A549 treated with Mapracorat at 1 μM for 4 hours (cell line): Measurements from ENCODE around the gene GSTM4. TPM values are rescaled to one million over a fixed set of nuclear protein-coding genes. Genes with fewer than 3 reads are reported as not detected.

Source experiments
- total RNA-seq: library from RNA; stranded (reverse); fragments of 200-300 nt; extraction: Qiagen RNA extraction; gene quantifications from 5 replicates; pipeline ENCODE4 v1.2.3, GENCODE V29; 2022

Gene GSTM4
- total RNA-seq = 8.6 to 11.1 TPM (median 9.3 TPM) in 5 replicates

GRCh38 chr1:109655615-109656519, at the start of gene GSTM4:
Gene GSTM4 (plus strand): TSS chr1:109656099. CDS start chr1:109656390, 291 bp downstream.

GRCh38 chr1:109619576-109620400, 36.1 kb upstream of the GSTM4 start, which contains the start of the genes AMPD2 and GNAT2:
Gene AMPD2 (plus strand): TSS chr1:109619837. CDS start chr1:109621176, 1,339 bp downstream.
Gene GNAT2 (minus strand): TSS chr1:109619616. CDS start chr1:109612870, 6,746 bp downstream.

GRCh38 chr1:109667452-109668122, 11.7 kb downstream of the GSTM4 start, which contains the start of gene GSTM2:
Gene GSTM2 (plus strand): TSS chr1:109668057. CDS start chr1:109668116, 59 bp downstream.

GRCh38 chr1:109687641-109688499, 32.0 kb downstream of the GSTM4 start, which contains the start of gene GSTM1:
Gene GSTM1 (plus strand): TSS chr1:109687817. CDS start chr1:109687874, 57 bp downstream.

Other genes with a start within 250 kb of the GSTM4 start
- gene PSMA5, start 229.7 kb upstream of the GSTM4 start, total RNA-seq = 100 to 117 TPM (median 108 TPM) in 5 replicates
- gene SYPL2, start 189.6 kb upstream of the GSTM4 start, total RNA-seq = 0.06 to 0.13 TPM (median 0.10 TPM) in 4 of 5 replicates, not detected in the other
- 1.9 to 2.8 TPM (median 2.3 TPM) in 5 replicates for gene ATXN7L2, start 172.2 kb upstream of the GSTM4 start, total RNA-seq
- gene CYB561D1, start 162.0 kb upstream of the GSTM4 start, total RNA-seq = 4.0 to 5.0 TPM (median 4.4 TPM) in 5 replicates
- gene AMIGO1, start 146.4 kb upstream of the GSTM4 start, total RNA-seq = 1.0 to 1.4 TPM (median 1.3 TPM) in 5 replicates
- gene GPR61, start 116.2 kb upstream of the GSTM4 start, total RNA-seq = not detected in 5 replicates
- 4.7 to 5.5 TPM (median 5.2 TPM) in 5 replicates for gene GNAI3, start 107.5 kb upstream of the GSTM4 start, total RNA-seq
- gene GNAT2, start 36.5 kb upstream of the GSTM4 start, total RNA-seq = 0.13 to 0.17 TPM (median 0.17 TPM) in 3 of 5 replicates, not detected in the others
- gene AMPD2, start 36.3 kb upstream of the GSTM4 start, total RNA-seq = 20.6 to 28.6 TPM (median 23.1 TPM) in 5 replicates
- 2.9 to 3.6 TPM (median 3.4 TPM) in 5 replicates for gene GSTM2, start 12.0 kb downstream of the GSTM4 start, total RNA-seq
- gene GSTM1, start 31.7 kb downstream of the GSTM4 start, total RNA-seq = not detected in 5 replicates
- not detected in 5 replicates for gene GSTM5, start 56.2 kb downstream of the GSTM4 start, total RNA-seq
- 21.6 to 28.4 TPM (median 23.1 TPM) in 5 replicates for gene GSTM3, start 84.9 kb downstream of the GSTM4 start, total RNA-seq
- 0.52 to 1.1 TPM (median 0.94 TPM) in 5 replicates for gene EPS8L3, start 107.8 kb downstream of the GSTM4 start, total RNA-seq